T1000 (cell line): Measurements from ENCODE around the gene CNNM1.
A peak's percentile ranks its signal among the peaks of the same experiment; 100 is the strongest.

Experiments
- DNase-seq: peaks from one replicate; lab custom pipeline; 2025; ENCODE audit warnings: mixed read lengths; lab: John Stamatoyannopoulos, UW

Gene CNNM1

DNA sequence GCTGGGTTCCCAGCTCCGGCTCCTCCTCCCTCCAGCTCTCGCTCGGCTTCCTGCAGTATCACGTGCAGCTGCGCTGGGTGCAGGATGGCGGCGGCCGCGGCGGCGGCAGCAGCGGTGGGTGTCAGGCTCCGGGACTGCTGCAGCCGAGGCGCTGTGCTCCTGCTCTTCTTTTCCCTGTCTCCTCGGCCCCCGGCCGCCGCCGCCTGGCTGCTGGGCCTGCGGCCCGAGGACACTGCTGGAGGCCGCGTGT is at the start of gene CNNM1:
TSS of gene CNNM1 (plus strand) at position 53 of the 250 bp plus-strand sequence. CDS start at position 85, 32 bp downstream.
- no peak for DNase-seq

DNA sequence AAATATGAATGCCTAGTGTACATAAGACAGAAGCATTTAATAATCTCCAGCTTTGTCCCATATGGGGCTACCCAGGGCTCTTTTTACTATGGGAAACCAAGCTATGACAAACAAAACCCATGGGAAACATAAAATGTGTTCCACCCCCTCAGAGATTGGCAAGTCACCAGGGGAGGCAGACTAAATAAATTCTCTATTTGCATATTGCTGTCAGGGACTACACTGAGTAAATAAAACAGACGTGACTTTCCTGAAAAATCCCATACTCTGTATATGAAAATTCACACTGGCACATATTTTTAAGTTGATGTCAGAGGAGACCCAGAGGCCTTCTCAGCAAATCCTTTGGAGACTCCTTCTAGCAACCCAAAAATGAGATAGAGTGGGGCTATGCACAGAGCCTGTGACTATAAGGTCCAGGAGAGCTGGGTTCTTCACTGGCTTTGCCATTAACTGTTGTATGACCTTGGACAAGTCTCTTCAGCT is 49.5 kb upstream of the CNNM1 start:
- peak; percentile 64 for DNase-seq

DNA sequence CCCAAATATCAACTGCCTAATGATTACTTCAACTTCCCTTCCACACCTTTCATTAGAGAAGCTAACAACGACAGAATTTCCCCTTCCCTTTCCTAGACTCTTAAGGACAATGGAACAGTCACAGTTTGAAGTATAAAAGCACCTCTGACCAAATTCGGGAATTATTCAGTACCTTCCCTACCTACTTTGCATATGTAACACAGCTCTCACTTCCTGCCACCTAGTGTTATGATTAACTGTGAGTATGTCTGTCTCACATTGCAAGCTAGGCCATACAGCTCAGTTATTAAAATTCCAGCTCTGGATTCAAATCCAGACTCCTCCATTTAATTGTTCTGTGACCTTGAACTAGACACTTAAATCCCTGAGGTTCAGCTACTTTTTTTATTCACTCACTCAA is 48.7 kb upstream of the CNNM1 start:
- no peak for DNase-seq

DNA sequence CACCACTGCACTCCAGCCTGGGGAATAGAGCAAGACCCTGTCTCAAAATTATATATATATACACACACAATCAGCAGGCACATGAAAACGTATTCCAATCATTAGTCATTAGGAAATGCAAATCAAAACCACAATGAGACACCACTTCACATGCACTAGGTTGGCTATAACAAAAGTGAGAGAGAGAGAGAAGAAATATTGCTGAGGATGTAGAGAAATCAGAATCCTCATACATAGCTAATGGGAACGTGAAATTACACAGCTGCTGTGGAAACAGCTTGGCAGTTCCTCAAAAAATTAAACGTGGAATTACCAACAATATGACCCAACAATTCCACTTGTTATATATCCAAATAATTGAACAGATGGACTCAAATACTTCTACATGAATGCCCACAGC is 43.3 kb upstream of the CNNM1 start:
- no peak for DNase-seq

DNA sequence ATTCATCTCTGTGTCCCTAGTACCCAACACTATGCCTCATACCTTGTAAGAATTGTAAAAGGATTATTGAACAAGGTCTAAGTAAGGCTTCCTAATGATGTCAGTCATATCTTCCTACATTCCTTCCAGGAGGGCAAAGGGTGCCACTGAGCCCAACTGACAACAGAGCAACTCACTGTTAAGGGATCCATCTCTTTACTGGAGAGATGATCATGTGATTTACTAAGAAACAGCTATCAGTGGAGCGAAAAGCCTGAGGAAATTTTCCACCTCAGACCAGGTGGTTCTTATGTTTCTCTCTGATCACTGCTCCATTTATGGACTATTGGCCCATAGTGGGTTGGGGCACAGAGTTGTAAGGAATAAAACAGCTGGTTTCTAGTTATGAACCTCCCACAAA is 38.9 kb upstream of the CNNM1 start:
- no peak for DNase-seq

DNA sequence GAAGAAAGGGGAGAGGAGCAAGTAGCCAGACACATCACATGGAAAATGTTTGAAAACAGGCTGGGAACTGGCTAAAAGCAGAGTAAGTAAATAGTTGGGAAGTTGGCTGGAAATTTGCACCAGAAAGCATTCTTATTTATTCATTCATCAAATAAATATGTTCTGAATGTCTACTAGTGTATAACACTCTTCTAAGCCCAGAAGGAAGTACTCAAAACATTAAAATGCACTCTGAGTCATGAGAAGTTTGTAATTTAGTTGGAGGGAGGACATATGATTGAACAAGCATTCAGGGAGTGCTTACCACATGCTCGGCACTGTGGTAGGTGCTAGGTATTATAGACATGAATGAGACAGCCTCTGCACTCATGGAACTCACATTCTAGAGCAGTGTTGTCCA is 37.0 kb upstream of the CNNM1 start:
- no peak for DNase-seq

DNA sequence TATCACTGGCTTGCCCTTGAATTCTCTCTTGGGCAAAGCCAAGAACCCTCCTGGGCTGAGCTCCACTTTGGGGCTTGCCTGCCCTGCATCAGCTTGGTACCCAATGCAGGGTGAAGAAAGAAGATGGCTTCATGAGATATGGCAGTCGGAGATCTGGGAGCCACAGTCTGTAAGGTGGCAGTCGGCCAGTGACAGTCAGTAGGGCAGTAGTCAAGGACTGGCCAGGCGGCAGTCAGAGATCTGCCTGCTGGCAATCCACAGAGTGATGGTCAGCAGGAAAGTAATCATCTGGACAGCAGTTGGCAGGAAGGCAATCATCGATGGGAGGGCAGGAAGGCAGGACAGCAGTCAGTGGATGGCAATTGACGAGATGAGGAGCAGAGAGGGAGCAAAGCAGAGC is 32.6 kb upstream of the CNNM1 start:
- no peak for DNase-seq

DNA sequence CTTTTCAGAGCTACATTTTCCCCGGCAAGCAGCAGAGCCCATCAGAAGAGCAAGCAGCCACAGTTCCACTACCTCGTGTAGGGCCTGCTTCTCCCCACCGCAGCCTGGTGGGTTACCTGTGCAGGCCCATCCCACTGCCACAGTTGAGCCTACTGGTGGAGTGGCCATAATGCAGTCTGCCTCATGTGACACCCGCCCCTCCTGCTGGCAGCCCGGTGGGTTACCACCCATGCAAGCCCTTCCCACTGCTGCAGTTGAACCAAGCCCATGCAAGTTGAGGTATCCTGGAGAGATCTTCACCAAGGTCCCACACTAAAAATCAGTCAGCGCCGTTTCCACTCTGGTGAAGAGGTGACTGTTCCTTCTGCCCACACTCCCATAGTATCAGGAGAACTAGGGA is 32.1 kb upstream of the CNNM1 start:
- no peak for DNase-seq

DNA sequence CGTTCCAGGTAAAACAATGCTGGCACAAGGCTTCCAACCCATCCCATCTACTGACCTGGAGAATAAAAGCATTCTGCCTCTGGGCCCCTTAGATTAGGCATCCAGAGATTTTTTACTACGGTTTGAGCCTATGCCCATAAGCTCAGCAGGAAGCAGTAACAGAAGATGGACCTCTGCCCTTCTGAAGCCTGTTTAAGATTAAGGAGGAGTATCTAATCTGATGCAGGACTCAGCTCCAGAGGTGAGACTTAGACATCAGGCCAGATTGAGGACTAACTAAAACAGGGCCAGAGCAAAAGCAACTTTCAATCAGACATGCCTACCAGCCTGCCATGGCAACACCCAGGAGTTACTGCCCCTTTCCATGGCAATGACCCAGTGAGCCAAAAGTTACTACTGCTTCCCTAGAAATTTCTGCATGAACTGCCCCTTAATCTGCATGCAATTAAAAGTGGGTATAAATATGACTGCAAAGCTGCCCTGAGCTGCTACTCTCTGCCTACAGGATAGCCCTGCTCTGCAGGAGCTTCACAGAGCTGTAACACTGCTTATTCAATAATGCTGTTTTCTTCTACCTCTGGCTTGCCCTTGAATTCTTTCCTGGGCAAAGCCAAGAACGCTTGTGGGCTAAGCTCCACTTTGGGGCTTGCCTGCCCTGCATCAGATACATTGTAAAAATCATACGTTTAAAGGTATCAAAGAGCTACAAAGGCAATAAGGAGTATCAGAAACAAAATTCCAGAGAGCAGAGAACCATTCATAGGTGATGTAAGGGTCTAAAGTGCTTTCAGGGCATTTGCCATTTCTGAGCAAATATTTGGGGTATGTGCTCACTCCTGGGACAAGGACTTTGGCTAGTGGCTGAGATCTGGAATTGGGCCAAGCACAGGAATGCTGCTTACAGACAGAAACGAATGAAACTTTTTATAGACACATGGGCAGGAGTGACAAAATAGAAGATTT is 25.0 kb upstream of the CNNM1 start:
- DNase-seq, result no peak

DNA sequence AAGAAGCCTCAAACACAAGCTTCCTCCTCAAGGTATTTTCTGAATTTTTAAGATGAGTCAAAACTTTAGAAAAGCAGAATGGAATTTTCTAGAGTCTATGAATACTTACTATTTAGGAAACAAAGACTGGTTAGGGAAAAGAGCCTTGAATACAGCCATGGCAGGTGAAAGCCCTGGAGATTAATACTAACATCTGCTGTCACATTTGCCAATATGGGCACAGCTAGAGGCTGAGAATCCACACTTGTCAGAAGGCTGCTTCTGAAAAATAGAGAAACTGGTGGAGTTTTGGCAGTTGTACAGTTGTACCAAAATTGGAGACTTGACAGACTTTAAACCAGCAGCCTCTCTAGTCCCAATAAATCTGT is 24.3 kb upstream of the CNNM1 start:
- DNase-seq, result no peak

DNA sequence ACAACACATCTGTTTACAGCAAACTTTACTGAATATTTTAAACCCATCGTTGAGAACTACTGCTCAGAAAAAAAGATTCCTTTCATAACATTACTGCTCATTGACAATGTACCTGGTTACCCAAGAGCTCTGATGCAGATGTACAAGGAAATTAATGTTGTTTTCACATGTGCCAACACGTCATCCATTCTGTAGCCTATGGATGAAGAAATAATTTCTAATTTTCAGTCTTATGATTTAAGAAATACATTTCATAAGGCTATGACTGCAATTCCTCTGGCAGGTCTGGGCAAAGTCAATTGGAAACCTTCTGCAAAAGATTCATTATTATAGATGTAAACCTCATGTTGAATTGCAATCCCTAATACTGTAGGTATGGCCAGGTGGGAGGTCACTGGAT is 16.7 kb upstream of the CNNM1 start:
- DNase-seq, result no peak

DNA sequence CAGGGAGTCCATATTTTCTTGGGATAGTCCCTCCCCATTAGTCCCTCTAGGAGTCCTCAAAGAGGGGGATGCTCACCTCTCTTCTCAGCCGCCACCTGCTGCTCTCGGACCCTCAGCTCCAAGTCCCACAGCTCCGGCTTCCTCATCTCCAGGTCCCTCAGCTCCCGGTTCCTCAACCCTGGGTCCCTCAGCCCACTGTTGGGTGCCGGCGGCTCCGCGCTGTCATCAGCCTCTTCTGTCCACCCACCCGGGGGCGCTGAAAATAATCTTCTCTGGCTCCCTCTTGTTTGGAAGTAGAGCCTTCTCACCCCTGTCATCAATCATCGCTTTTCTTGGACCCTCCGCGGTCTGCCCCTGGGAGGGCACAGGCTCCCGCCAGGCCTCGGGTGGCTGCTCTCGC is 13.3 kb upstream of the CNNM1 start:
- no peak for DNase-seq

DNA sequence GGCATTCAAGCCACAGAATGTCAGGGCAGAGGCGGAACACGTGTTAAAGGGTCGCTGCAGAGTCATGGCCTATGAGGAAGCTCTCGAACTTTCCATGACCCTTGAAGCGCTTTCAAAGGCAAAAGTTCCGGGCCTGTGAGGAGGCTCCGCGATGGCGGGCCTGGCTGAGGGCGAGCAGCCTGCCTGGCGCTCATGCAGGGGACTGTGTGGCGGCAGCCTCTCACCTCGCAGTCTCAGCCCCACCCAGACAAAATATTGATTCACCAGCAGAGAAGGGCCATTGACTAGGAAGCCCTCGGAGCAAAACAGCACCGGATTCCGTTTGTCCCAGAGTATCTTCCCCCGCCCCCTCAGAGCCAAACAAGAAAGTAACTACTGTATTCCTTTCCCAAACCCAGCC is 12.8 kb upstream of the CNNM1 start:
- no peak for DNase-seq

DNA sequence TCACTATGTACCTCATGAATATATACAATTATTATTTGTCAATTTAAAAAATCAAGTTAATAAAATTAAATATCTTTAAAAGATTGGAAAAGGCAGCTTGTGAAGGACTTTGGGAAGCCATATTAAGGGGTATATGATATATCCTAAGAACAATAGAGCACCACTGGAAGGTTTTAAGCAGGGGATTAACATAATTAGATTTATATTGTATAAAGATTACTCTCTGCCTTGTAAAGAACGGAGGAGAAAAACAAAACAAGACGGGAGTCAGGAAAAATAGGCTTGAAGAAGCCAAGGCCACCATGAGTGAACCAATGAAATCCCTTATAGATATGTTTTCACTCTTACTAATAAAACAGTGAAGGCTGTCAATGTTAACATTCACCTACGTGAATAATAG is 11.1 kb upstream of the CNNM1 start:
- DNase-seq, result no peak

DNA sequence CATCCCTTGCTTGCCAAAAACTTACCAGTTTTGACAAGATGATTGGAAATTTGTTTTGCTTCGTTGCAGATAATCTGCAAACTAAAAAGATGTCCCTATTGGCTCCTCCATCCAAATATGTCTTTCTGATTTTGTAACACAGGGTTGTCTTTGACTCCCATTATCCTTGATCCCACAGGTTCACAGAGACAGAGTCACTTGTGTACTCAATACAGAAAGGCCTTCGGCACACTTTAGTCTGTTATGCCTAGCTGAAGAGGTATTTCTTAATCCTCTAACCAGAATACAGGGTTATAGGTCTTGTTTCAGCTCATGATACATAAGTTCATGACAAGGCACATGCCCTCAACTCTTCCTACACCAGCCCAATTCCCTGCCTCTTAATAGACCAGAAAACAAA is 10.7 kb upstream of the CNNM1 start:
- no peak for DNase-seq

DNA sequence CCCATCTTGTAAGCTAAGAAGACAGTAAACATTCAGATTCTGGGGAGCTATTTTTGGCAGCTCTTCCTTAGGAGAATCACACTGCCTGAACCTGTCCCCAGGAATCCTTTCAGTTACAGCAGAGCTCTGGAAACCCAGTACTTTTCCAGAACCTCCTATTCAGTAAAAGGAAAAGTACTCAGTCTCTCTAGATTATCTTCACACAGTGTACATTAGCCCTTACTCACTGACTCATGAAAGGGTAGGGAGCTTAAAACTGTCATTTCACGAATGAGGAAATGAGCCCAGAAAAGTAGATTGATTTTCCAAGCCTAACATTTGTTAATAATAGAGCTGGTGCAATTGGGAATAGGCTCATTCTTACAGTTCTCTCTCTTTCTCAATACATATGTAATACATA is 3.9 kb upstream of the CNNM1 start:
- DNase-seq, result no peak

DNA sequence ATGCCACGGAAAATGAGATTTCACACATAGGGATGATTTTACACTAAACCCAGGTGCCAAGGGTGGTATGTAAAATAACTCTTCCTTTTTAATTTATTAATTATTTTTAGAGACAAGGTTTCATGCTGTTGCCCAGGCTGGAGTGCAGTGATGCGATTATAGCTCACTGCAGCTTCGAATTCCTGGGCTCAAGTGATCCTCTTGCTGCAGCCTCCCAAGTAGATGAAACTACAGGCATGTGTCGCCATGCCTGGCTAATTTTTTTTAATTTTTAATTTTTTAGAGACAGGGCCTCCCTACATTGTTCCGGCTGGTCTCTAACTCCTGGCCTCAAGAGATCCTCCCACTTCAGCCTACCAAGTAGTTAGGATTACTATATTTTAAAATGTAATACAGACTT is 2.3 kb upstream of the CNNM1 start:
- no peak for DNase-seq

DNA sequence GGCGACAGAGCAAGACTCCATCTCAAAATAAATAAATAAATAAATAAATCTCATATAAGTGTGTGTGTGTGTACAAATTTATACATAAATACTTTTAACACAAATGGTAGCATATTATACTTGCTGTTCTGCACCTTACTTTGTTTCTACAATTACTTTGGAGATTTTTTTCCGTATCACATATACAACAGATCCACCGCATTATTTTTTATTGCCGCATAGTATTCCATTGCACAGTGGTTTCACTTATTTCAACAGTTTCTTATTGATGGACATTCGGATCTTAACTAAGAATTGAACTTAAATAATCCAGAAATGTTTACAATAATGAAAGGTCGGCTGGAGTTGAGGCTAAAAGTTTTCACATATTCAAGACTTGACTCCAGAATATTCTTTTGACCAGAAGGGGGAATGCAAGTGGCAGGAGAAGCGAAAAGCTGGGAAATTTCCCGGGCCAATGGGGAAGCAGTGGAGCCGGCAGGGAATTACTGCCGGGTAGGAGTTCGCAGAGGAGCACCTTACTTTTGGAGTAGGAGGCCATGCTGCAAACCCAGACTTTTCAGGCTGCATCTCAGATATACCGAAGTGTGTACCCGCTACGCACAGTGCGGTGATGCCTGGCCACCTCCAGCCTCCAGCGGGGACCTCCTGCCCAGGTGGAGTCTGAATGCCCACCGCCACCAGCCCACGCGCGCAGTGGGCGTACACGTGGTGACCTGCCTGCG is 415 bp upstream of the CNNM1 start:
- DNase-seq, result no peak

DNA sequence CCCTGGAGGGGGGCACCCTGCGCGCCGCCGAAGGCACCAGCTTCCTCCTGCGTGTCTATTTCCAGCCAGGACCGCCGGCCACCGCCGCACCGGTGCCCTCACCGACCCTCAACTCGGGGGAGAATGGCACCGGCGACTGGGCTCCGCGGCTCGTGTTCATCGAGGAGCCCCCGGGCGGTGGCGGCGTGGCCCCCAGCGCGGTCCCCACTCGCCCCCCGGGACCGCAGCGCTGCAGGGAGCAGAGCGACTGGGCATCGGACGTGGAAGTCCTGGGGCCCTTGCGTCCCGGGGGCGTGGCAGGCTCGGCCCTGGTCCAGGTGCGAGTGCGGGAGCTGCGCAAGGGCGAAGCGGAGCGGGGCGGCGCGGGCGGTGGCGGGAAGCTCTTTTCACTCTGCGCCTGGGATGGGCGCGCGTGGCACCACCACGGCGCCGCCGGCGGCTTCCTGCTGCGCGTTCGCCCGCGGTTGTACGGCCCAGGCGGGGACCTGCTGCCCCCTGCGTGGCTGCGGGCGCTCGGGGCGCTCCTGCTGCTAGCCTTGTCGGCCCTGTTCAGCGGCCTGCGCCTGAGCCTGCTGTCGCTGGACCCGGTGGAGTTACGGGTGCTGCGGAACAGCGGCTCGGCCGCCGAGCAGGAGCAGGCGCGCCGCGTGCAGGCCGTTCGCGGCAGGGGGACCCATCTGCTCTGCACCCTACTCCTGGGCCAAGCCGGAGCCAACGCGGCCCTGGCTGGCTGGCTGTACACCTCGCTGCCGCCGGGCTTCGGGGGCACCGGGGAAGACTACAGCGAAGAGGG is 594 bp downstream of the CNNM1 start:
- no peak for DNase-seq

DNA sequence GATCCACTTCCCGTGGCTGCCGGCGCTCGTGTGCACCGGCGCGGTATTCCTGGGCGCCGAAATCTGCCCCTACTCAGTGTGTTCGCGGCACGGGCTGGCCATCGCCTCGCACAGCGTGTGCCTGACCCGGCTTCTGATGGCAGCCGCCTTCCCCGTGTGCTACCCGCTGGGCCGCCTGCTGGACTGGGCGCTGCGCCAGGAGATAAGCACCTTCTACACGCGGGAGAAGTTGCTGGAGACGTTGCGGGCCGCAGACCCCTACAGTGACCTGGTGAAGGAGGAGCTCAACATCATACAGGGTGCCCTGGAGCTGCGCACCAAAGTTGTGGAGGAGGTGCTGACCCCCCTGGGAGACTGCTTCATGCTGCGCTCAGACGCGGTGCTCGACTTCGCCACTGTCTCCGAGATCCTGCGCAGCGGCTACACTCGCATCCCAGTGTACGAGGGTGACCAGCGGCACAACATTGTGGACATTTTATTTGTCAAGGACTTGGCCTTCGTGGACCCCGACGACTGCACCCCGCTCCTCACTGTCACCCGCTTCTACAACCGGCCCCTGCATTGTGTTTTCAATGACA is 1.3 kb downstream of the CNNM1 start:
- no peak for DNase-seq

DNA sequence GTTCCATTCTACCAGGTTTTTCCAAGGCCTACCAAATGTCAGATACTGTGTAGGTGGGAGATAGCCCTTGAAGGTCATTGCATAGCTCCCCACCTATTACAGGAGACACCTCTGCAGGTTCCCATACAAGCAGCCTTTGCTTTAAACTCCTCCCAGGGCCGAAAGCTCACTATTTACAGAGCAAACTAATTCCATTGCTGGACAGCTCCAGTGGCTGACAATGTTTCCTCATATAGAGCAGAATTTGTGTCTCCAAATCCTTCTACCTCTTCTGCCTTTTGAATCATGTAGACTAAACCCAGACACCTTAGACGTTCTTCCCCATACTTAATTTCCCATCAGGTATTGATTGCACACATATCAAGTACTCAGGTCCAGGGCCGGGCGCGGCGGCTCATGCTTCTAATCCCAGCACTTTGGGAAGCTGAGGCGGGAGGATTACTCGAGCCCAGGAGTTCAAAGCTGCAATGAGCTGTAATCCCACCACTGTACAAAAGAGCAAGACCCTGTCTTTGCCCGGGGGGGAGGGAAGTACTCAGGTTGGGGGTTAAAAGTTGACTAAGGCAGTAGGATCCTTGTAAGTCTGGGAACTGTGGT is 2.1 kb downstream of the CNNM1 start:
- DNase-seq, result no peak

DNA sequence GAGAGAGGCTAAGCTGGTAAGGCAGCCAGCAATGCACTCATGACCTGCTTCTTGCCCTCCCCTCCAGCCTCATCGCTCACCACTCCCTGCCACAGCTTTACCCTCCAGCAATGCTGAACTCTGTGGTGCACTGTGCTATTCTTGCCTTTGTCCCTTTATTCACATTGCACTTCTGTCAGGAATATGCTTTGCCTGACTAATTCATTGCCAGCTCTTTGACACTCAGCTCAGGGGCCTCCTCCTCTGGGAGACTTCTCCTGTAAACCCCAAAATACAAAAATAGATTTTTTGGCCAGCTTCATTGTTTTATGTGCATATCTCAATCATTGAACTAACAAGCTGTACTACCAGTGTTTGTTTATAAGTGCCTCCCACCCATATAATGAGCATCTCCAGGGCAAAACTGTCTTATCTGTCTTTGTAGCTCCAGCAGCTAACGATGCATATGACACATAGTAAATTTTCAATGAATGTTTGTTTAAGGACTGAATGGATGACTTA is 8.2 kb downstream of the CNNM1 start:
- no peak for DNase-seq
